IMR-90 (cell line): Measurements from ENCODE around the gene MIEF2. TPM values are rescaled to one million over a fixed set of nuclear protein-coding genes. Genes with fewer than 3 reads are reported as not detected.

ENCODE experiments used
- ATAC-seq: fragments of 200-7000 bp; cut with Tn5 transposase; 2 replicates; pipeline ENCODE4 v1.9.1; 2020; ENCODE audit warnings: low read depth, mild to moderate bottlenecking, moderate library complexity
- BruUV-seq: library from RNA; stranded (reverse); fragments of 400-500 nt; replicated peaks from 2 replicates; lab custom pipeline; 2021; lab: Mats Ljungman, UMichigan
- CTCF ChIA-PET: fragments of 300-600 bp; formaldehyde crosslinking; extraction: SDS; loops from one replicate; lab custom pipeline; 2021; ENCODE audit warnings: antibody characterized with exemption; lab: Yijun Ruan, JAX
- POLR2A ChIA-PET: fragments of 300-600 bp; sonication (Branson Sonifier 250); formaldehyde crosslinking; loops from one replicate; lab custom pipeline; 2022; ENCODE audit warnings: antibody characterized with exemption; ENCODE audit not compliant: unreplicated experiment; lab: Charles Lee
- DNase-seq: peaks from one replicate; pipeline ENCODE4 v3.0.0; 2013
- H2AFZ ChIP-seq: replicated peaks from 2 replicates; pipeline ENCODE3; 2013; ENCODE audit warnings: low read length, mild to moderate bottlenecking; ENCODE audit not compliant: poor library complexity
- H2AK5ac ChIP-seq: 2 replicates; pipeline ENCODE4 v1.6.1; 2013; ENCODE audit warnings: low read depth, low read length, inconsistent platforms
- H2AK9ac ChIP-seq: replicated peaks from 2 replicates; pipeline ENCODE3; 2013; ENCODE audit warnings: mild to moderate bottlenecking, low read depth, low read length, moderate library complexity; ENCODE audit not compliant: poor library complexity
- H2BK120ac ChIP-seq: 2 replicates; pipeline ENCODE4 v1.6.1; 2013; ENCODE audit warnings: low read depth, low read length, inconsistent platforms
- H2BK15ac ChIP-seq: 3 replicates; pipeline ENCODE4 v1.6.1; 2013; ENCODE audit warnings: low read depth, low read length, inconsistent platforms
- H2BK20ac ChIP-seq: 2 replicates; pipeline ENCODE4 v1.6.1; 2013; ENCODE audit warnings: low read depth, mild to moderate bottlenecking, inconsistent platforms, low read length, moderate library complexity
- H2BK5ac ChIP-seq: 2 replicates; pipeline ENCODE4 v1.6.1; 2013; ENCODE audit warnings: mild to moderate bottlenecking, low read depth, low read length, inconsistent platforms; ENCODE audit not compliant: poor library complexity, severe bottlenecking
- H3K14ac ChIP-seq: replicated peaks from 2 replicates; pipeline ENCODE4 v1.6.1; 2013; ENCODE audit warnings: low read depth, low read length, inconsistent platforms
- H3K18ac ChIP-seq: 2 replicates; pipeline ENCODE4 v1.6.1; 2013; ENCODE audit warnings: low read depth, low read length, control low read depth
- H3K23ac ChIP-seq: 2 replicates; pipeline ENCODE4 v1.6.1; 2013; ENCODE audit warnings: low read depth, low read length, inconsistent platforms
- H3K27ac ChIP-seq: 2 replicates; pipeline ENCODE4 v1.5.1; 2013; ENCODE audit warnings: mild to moderate bottlenecking, control low read depth, low read length; ENCODE audit not compliant: insufficient read depth
- H3K27me3 ChIP-seq: 2 replicates; pipeline ENCODE4 v1.6.1; 2013; ENCODE audit warnings: low read length; ENCODE audit not compliant: control insufficient read depth, insufficient read depth
- H3K36me3 ChIP-seq: 2 replicates; pipeline ENCODE4 v1.6.1; 2013; ENCODE audit warnings: low read length, mixed read lengths; ENCODE audit not compliant: control insufficient read depth, insufficient read depth
- H3K4ac ChIP-seq: 2 replicates; pipeline ENCODE4 v1.6.1; 2013; ENCODE audit warnings: low read depth, low read length, inconsistent platforms
- H3K4me1 ChIP-seq: 2 replicates; pipeline ENCODE4 v1.6.1; 2013; ENCODE audit warnings: low read length, mixed read lengths; ENCODE audit not compliant: control insufficient read depth, insufficient read depth
- H3K4me2 ChIP-seq: 2 replicates; pipeline ENCODE4 v1.6.1; 2013; ENCODE audit warnings: low read depth, mild to moderate bottlenecking, control low read depth, low read length, moderate library complexity
- H3K4me3 ChIP-seq: 2 replicates; pipeline ENCODE4 v1.5.1; 2013; ENCODE audit warnings: low read depth, mild to moderate bottlenecking, control low read depth, low read length, moderate library complexity; ENCODE audit not compliant: insufficient read depth
- H3K56ac ChIP-seq: 2 replicates; pipeline ENCODE4 v1.6.1; 2013; ENCODE audit warnings: low read length, inconsistent platforms; ENCODE audit not compliant: insufficient read depth; ENCODE audit errors: extremely low read depth
- H3K79me1 ChIP-seq, 2 experiments: 2 replicates each; pipeline ENCODE4 v1.6.1; 2013; ENCODE audit warnings: low read length in 2 of 2, inconsistent platforms in 1 of 2, low read depth in 1 of 2
- H3K9ac ChIP-seq: 2 replicates; pipeline ENCODE4 v1.6.1; 2013; ENCODE audit warnings: low read depth, low read length, control low read depth
- H3K9me1 ChIP-seq: 2 replicates; pipeline ENCODE4 v1.6.1; 2013; ENCODE audit warnings: low read length, inconsistent platforms; ENCODE audit not compliant: insufficient read depth
- H3K9me3 ChIP-seq: 2 replicates; pipeline ENCODE4 v1.6.1; 2013; ENCODE audit warnings: low read length; ENCODE audit not compliant: control insufficient read depth, insufficient read depth
- H4K20me1 ChIP-seq: 2 replicates; pipeline ENCODE4 v1.6.1; 2013; ENCODE audit warnings: low read length, inconsistent platforms; ENCODE audit not compliant: insufficient read depth
- H4K5ac ChIP-seq: 2 replicates; pipeline ENCODE4 v1.6.1; 2013; ENCODE audit warnings: mild to moderate bottlenecking, low read depth, low read length, control low read depth
- H4K8ac ChIP-seq, 2 experiments: 2 replicates each; pipeline ENCODE4 v1.6.1; 2013; ENCODE audit warnings: low read depth in 2 of 2, low read length in 2 of 2, control low read depth in 1 of 2, inconsistent platforms in 1 of 2
- H4K91ac ChIP-seq: 2 replicates; pipeline ENCODE4 v1.6.1; 2013; ENCODE audit warnings: low read depth, low read length, inconsistent platforms; ENCODE audit not compliant: insufficient read depth
- MAFK ChIP-seq: IDR thresholded peaks from 2 replicates; pipeline ENCODE4 v1.6.1; 2012; ENCODE audit warnings: low read depth, low read length, improper control_type of control experiment
- WGBS, 2 experiments: methylation state at CpG; one replicate each; pipeline versions ENCODE4 v1.1.5 to v1.1.7; 2013; ENCODE audit warnings: missing lambda C conversion rate in 2 of 2; ENCODE audit not compliant: insufficient read length in 1 of 2; ENCODE audit errors: extremely low coverage in 2 of 2; 5-methylcytosine and 5-hydroxymethylcytosine counted together
- dilution Hi-C: fragments of 300-500 bp; cut with HindIII; formaldehyde crosslinking; loops from one replicate; pipeline ENCODE4 v1.14.3; 2018; ENCODE audit warnings: low sequenced_read_pairs; ENCODE audit not compliant: unreplicated experiment
- in situ Hi-C: fragments of 300-500 bp; cut with MboI; formaldehyde crosslinking; loops from 3 replicates; pipeline ENCODE4 v1.14.3; 2019; ENCODE audit warnings: low sequenced_read_pairs, inconsistent platforms, mixed read lengths
- intact Hi-C: fragments of 100-400 bp; cut with micrococcal nuclease; formaldehyde crosslinking; loops from 2 replicates; pipeline ENCODE4 v1.10.0; 2022
- polyA plus RNA-seq, 3 experiments: library from polyadenylated mRNA; depleted of rRNA; stranded (reverse); fragments of >200 nt; gene quantifications; 2 replicates each; pipeline ENCODE4 v1.2.3, GENCODE V29; 2012; ENCODE audit warnings: low replicate concordance in 1 of 3
- total RNA-seq: library from RNA; depleted of rRNA; stranded (reverse); fragments of >200 nt; gene quantifications from 2 replicates; pipeline ENCODE4 v1.2.3, GENCODE V29; 2012

The MIEF2 gene
- total and polyA plus RNA-seq, 2 of the 4 experiments (the other 2 are of a cell fraction), result 9.1 to 26.6 TPM

- Histone ChIP-seq H3K4me1 (no peaks in the 10 kb centered on the region), H4K20me1 (peaks cover 14% of the 10 kb centered on the region), H3K9me1 (peaks cover 3% of the 10 kb centered on the region), H3K27ac (no peak overlapping the region), H3K14ac (no peak overlapping the region), H2BK5ac (no peak overlapping the region), H4K8ac (no peak overlapping the region), H2BK15ac (no peak overlapping the region), H3K27me3 (no peaks in the 10 kb centered on the region), H2BK120ac (no peak overlapping the region), H2AK5ac (no peak overlapping the region), H3K4ac (no peak overlapping the region), H4K5ac (no peak overlapping the region), H4K91ac (no peak overlapping the region), H2BK20ac (no peak overlapping the region), H2AK9ac (peak overlapping the region; percentile 72), H3K23ac (no peak overlapping the region), H3K79me1 (peaks cover 3 to 14% of the 10 kb centered on the region in 2 experiments; a peak in 2 of 4 replicates), H2AFZ (peak overlapping the region; percentile 58), H3K36me3 (peaks cover 73% of the 10 kb centered on the region), H3K4me2 (no peak overlapping the region), H3K18ac (no peak overlapping the region), H3K9me3 (no peaks in the 10 kb centered on the region), H3K4me3 (no peak overlapping the region), H3K9ac (no peak overlapping the region), H3K56ac (no peak overlapping the region)
- in situ Hi-C loops, result no loop called here
- WGBS, 2 experiments, result 83% methylated on average over 14 of the region's 28 CpGs; no CpG with 5 or more reads in 1 of the 2 experiments
- ChIA-PET CTCF (no interaction called here), POLR2A (no interaction called here)
- dilution Hi-C loops, result no loop called here
- DNase-seq, result no peak
- intact Hi-C loops, result no loop called here
- TF ChIP-seq MAFK, result no peak
- no TSS peak for BruUV-seq
- no peak for ATAC-seq
Observed at GRCh38 chr17:18241229-18241871, 19.1 kb upstream of the MIEF2 start.
